Fibroblast of lung (primary cell): Measurements from ENCODE around the gene POFUT1.

Experiments
- CTCF ChIP-seq, 2 donors: IDR thresholded peaks in 1 of 2; conservative IDR thresholded peaks in 1 of 2; 1 replicate in 1 of 2; 2 replicates in 1 of 2; pipeline ENCODE4 v1.5.1; 2011 to 2012; ENCODE audit warnings: low read length in 2 of 2, control low read depth in 1 of 2, inconsistent platforms in 1 of 2, low read depth in 1 of 2, mild to moderate bottlenecking in 1 of 2
- EZH2 ChIP-seq: IDR thresholded peaks from 2 replicates; pipeline ENCODE4 v1.5.1; 2012; ENCODE audit warnings: low read length, control low read depth, mild to moderate bottlenecking; ENCODE audit errors: missing control alignments

- no peak for TF ChIP-seq EZH2
- TF ChIP-seq CTCF (conservative IDR thresholded peaks at IDR 0.05 in 1 of 2, IDR thresholded peaks at IDR 0.05 in 1 of 2; ENCODE audit: low read depth in 1 of 2, low read length in 2 of 2) = no peak
These were observed 16.3 kb upstream of the POFUT1 start for GRCh38 chr20:32191422-32191821.
